Activated CD8-positive, alpha-beta memory T cell treated with anti-CD3 and anti-CD28 coated beads, Interleukin-2, amount 50 U/mL, for 4 hours (primary cell): ENCODE data around the gene CDC42EP4.

Source experiments
- DNase-seq: peaks from one replicate; pipeline ENCODE4 v3.0.0-alpha.2; 2020

Gene CDC42EP4

GRCh38 chr17:73311781-73312641 is at the start of gene CDC42EP4:
Gene CDC42EP4, minus strand, starts transcription at chr17:73312001. Its CDS starts 25,501 bp downstream, at chr17:73286500.
- DNase-seq, result peak; percentile 85

GRCh38 chr17:73360961-73361761 is 49.4 kb upstream of the CDC42EP4 start:
- no peak for DNase-seq

GRCh38 chr17:73359987-73360410 is 48.2 kb upstream of the CDC42EP4 start:
- no peak for DNase-seq

- no peak for DNase-seq
Observed at GRCh38 chr17:73359352-73359751, 47.6 kb upstream of the CDC42EP4 start.

- no peak for DNase-seq
Observed at GRCh38 chr17:73358668-73359067, 46.9 kb upstream of the CDC42EP4 start.

- DNase-seq, result no peak
Observed at GRCh38 chr17:73357981-73358380, 46.2 kb upstream of the CDC42EP4 start.

GRCh38 chr17:73357318-73357717 is 45.5 kb upstream of the CDC42EP4 start:
- DNase-seq, result no peak

- no peak for DNase-seq
Observed at GRCh38 chr17:73356561-73357170, 44.9 kb upstream of the CDC42EP4 start.

- no peak for DNase-seq
Observed at GRCh38 chr17:73354423-73355284, 42.9 kb upstream of the CDC42EP4 start.

- DNase-seq, result no peak
Observed at GRCh38 chr17:73352261-73352660, 40.5 kb upstream of the CDC42EP4 start.

- DNase-seq, result no peak
Observed at GRCh38 chr17:73351764-73352163, 40.0 kb upstream of the CDC42EP4 start.

GRCh38 chr17:73350864-73351263 is 39.1 kb upstream of the CDC42EP4 start:
- no peak for DNase-seq

- DNase-seq, result no peak
Observed at GRCh38 chr17:73349647-73350046, 37.8 kb upstream of the CDC42EP4 start.

GRCh38 chr17:73349138-73349537 is 37.3 kb upstream of the CDC42EP4 start:
- no peak for DNase-seq

- DNase-seq, result no peak
Observed at GRCh38 chr17:73348829-73349095, 37.0 kb upstream of the CDC42EP4 start.

- DNase-seq, result no peak
Observed at GRCh38 chr17:73348018-73348828, 36.4 kb upstream of the CDC42EP4 start.

GRCh38 chr17:73347351-73347750 is 35.5 kb upstream of the CDC42EP4 start:
- DNase-seq, result no peak

GRCh38 chr17:73346501-73347162 is 34.8 kb upstream of the CDC42EP4 start:
- no peak for DNase-seq

GRCh38 chr17:73343739-73344454 is 32.1 kb upstream of the CDC42EP4 start:
- DNase-seq, result no peak

- no peak for DNase-seq
Observed at GRCh38 chr17:73343168-73343634, 31.4 kb upstream of the CDC42EP4 start.
